AG09309 (cell line): ENCODE measurements around the gene STK25.

ENCODE experiments used
- DNase-seq: peaks from one replicate; pipeline ENCODE4 v3.0.0-alpha.2; 2010; ENCODE audit warnings: low read depth
- H3K4me3 ChIP-seq: 2 replicates; pipeline ENCODE4 v1.5.1; 2011; ENCODE audit warnings: mild to moderate bottlenecking, low read depth, low read length, moderate library complexity; ENCODE audit not compliant: control insufficient read depth
- TF ChIP-seq, protein P1 (sequence below): IDR thresholded peaks from 2 replicates; pipeline ENCODE4 v1.5.1; 2011; ENCODE audit warnings: mild to moderate bottlenecking, low read depth, low read length, inconsistent platforms; ENCODE audit not compliant: insufficient read depth, control insufficient read depth; ENCODE audit errors: missing control alignments

The STK25 gene

DNA sequence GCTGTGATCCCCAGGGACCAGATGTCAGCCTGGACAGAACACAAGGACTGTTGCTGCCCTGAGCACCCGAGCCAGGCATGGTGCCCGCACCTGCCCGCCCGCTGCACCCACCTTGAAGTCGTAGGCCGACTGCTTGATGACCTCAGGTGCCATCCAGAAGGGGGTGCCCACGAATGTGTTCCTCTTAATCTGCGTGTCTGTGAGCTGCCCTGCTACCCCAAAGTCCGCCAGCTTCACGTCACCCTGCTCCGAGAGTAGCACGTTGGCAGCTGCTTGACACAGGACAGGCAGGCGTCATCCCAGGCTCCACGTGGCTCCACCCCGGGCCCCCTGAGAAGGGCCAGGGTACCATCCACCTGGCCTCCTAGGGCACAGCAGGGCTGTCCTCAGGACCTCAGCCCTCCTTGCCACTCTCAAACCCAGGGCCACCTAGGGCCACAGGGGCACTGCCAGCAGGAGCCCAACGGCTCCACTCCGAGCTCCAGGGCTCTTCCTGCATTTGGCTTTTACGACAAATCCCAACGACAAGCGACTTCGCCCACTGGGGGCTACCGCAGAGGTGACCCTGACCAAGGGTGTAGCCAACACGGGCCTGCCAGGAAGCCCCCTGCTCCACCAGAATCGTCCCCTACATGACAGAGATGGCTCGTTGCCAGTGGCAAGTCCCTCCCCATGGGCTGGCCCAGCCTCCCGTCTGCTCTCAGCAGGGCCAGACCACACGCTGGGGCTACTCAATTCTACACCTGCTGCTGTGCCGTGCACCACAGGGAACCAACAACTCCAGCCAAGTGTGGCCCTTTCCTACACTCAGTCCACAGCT lies 9.0 kb downstream of the STK25 start:
- no peak overlapping the region for H3K4me3 ChIP-seq
- TF ChIP-seq, protein P1, sequence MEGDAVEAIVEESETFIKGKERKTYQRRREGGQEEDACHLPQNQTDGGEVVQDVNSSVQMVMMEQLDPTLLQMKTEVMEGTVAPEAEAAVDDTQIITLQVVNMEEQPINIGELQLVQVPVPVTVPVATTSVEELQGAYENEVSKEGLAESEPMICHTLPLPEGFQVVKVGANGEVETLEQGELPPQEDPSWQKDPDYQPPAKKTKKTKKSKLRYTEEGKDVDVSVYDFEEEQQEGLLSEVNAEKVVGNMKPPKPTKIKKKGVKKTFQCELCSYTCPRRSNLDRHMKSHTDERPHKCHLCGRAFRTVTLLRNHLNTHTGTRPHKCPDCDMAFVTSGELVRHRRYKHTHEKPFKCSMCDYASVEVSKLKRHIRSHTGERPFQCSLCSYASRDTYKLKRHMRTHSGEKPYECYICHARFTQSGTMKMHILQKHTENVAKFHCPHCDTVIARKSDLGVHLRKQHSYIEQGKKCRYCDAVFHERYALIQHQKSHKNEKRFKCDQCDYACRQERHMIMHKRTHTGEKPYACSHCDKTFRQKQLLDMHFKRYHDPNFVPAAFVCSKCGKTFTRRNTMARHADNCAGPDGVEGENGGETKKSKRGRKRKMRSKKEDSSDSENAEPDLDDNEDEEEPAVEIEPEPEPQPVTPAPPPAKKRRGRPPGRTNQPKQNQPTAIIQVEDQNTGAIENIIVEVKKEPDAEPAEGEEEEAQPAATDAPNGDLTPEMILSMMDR, result no peak
- DNase-seq, result no peak

DNA sequence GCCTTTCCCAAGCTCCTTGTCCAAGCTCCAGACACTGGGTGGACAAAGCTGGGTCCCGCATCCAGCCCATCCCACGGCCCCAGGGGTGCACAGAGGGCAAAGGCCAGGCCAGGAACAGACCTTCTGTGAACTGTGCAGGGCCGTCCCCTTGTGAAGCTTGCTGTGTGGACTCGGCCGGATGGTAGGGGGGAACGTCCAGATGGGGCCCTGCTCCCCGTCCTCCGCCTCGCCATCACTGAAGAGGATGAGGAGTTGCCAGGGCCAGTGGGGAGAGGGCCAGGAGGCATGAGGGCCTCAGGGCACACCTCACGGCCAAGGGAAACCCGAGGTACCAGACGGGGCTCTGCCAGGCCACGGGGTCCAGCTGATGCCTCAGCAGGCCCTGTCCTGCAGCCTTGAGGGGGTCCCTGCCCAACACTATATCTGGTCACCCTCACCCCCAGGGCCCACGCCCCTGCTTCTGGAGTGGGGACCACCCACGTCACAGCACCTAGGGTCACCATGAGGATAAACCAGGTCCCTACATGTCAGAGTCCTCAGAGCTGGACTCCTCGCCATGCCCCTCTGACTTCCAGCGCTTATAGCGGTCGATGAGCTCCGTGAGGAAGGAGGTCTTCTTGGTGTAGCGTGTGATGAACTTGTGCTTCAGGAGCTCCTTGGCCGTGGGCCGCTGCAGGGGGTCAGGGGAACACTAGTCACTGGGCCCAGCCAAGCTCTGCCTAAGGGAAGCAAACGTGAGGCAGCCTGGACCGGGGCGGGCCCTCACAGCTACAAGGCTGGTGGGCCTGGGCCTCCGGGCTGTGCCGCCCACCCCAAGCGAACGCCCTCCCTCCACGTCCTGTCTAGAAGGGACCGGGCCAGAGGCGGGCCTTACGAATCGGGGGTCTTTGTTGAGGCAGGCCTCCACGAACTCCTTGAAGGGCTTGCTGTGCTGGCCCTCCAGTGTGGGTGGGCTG lies 10.0 kb downstream of the STK25 start:
- no peak overlapping the region for H3K4me3 ChIP-seq
- DNase-seq, result no peak
- TF ChIP-seq, protein P1, result no peak

DNA sequence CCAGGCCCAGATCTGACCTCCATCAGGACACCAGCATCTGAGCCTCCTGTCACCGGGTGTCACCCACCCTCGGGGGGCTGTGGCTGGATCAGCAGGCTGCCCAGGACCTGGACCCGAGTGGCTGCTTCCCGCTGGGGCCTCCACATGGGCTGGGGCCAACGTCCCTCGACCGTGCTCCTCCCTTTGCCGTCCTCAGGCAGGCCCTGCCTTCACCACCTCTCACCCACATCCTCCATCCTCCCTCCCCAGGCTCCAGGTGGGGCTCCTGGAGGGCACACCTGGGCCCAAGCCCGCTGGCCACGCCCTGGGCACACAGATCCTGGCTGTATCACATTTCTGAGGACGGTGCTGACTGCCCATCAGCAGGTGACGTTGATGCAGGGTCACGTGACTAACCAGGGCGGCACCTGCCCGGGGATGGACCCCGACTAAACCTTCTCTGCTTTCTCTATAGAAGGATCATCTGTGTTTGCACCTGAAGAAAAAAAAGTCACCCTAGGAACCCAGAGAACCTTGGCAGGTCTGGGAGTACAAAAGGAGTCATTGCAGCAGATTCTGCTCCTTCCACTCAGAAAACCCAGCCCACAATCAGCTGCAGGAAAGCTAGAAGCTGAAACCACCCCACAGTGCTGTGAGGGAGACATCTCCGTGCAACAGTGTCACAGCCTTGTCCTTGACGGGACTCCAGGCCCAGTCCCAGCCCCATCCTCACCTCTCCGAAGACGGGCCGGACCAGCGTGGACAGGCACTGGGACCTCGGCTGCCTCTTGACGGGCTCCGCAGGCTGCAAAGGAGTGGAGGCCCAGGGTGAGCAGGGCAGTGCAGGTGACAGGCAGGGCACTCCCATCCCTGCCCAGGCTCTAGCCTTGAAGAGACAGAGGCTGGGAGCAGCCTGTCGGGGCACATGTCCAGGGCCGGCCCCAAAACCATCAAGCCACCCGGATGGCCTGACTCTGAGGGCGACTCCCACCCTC lies 11.2 kb downstream of the STK25 start:
- TF ChIP-seq, protein P1, result no peak
- no peak for DNase-seq
- no peak overlapping the region for H3K4me3 ChIP-seq

DNA sequence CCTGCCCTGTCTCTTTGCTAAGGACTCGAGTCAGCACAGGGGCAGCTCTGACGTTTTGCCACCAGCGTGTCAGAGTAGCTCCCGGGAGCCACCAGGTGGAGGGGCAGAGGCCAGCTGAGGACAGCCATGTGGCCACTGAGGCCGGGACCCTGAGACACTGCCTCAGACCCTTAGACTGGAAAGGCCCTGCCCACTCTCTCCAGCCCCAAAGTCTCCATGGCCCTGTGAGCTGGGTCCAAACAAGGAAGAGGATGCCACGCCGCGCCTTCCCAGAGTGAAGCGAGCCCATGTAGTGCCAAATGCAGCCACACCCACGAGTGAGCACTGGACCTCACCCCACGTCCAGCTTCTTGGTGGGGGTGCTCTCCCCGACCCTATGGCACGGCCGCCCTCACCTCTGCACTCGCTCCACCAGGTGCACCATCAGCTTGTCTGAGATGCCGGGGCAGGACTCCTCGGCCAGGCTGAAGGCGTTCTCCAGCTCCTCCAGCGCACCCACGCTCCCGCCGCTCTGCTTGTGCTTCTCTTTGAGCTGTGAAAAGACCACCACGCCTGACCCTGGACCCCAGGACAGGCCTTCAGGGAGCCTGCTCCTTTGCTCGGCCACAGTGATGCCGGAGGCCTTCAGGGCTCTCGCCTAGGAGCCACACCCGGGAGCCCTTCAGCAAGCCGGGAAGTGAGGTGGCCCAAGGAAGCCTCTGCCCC lies 12.2 kb downstream of the STK25 start:
- no peak overlapping the region for H3K4me3 ChIP-seq
- DNase-seq, result no peak
- TF ChIP-seq, protein P1, result no peak

DNA sequence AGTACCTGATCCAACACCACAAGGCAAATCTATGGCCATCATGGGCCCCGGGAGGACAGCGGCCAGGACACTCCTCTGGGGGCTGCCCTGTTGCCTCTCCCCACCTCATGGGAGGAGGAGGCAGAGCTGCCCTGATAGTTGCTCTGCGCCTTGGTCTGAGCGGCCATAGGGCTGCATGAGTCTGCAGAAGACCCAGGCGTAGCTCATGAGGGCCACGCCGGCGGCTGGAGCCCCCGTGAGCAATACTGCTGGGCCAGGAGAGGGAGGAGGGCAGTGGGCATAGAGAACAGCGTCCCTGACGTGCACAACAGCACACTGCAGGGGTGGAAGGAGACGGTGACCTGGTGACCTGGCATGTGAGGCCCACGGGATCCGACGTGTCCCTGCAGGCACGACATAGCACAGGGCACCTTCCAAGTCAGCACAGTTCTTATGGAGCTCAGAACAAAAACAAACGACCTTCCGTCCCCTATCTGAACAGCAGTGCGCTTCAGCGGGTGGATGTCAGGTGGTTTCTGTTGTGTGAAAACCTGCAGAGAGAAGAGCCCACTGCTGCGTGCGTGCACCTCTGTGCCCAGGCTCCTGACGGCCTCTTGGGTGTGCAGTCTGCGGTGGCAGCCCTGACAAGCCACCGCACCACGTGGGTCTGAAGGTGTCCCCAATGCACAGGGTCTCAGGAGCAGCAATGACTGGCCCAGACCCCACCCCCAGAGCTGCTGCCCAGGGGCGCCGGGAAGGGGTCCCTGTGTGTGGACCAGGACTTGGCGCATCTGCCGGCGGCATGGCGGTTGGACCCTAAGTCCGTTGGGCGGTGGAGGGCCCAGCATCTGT lies 13.0 kb downstream of the STK25 start:
- no peak overlapping the region for H3K4me3 ChIP-seq
- DNase-seq, result no peak
- TF ChIP-seq, protein P1, result no peak
